Fibroblast of lung (primary cell): ENCODE results near the gene TBRG4.

Source experiments
- CTCF ChIP-seq, 2 donors: IDR thresholded peaks in 1 of 2; conservative IDR thresholded peaks in 1 of 2; 1 replicate in 1 of 2; 2 replicates in 1 of 2; pipeline ENCODE4 v1.5.1; 2011 to 2012; ENCODE audit warnings: low read length in 2 of 2, control low read depth in 1 of 2, inconsistent platforms in 1 of 2, low read depth in 1 of 2, mild to moderate bottlenecking in 1 of 2
- EZH2 ChIP-seq: IDR thresholded peaks from 2 replicates; pipeline ENCODE4 v1.5.1; 2012; ENCODE audit warnings: low read length, control low read depth, mild to moderate bottlenecking; ENCODE audit errors: missing control alignments

- no peak for TF ChIP-seq CTCF (conservative IDR thresholded peaks at IDR 0.05 in 1 of 2, IDR thresholded peaks at IDR 0.05 in 1 of 2; ENCODE audit: low read depth in 1 of 2, low read length in 2 of 2)
- TF ChIP-seq EZH2 = no peak
These were observed 36.2 kb downstream of the TBRG4 start for GRCh38 chr7:45075355-45075644.
